HG03196 (cell line): ENCODE measurements around the gene IP6K1.
"Not testable (repeated sequence)": the region's sequence is repeated elsewhere in the genome, so short reads cannot be mapped to it uniquely, and the experiment has no call there.

Source experiments
- ATAC-seq: cut with Tn5 transposase; IDR thresholded peaks from one replicate; pipeline ENCODE4 v1.9.1; 2021; ENCODE audit not compliant: unreplicated experiment

The IP6K1 gene

GRCh38 chr3:49794431-49794830 is 8.1 kb upstream of the IP6K1 start:
- no peak for ATAC-seq

GRCh38 chr3:49793486-49794085 is 7.2 kb upstream of the IP6K1 start:
- no peak for ATAC-seq

- ATAC-seq, result no peak
These were observed 6.2 kb upstream of the IP6K1 start for GRCh38 chr3:49792371-49793150.

- ATAC-seq, result no peak
These were observed 5.2 kb upstream of the IP6K1 start for GRCh38 chr3:49791571-49791970.

- ATAC-seq, result no peak
These were observed 4.5 kb upstream of the IP6K1 start for GRCh38 chr3:49790626-49791411.

GRCh38 chr3:49788056-49788455 is 1.7 kb upstream of the IP6K1 start:
- ATAC-seq, result no peak

GRCh38 chr3:49787536-49787935 is 1.2 kb upstream of the IP6K1 start:
- ATAC-seq, result no peak

- ATAC-seq, result no peak
These were observed 781 bp upstream of the IP6K1 start for GRCh38 chr3:49787182-49787464.

GRCh38 chr3:49785565-49786356 is 581 bp downstream of the IP6K1 start:
- ATAC-seq, result peak; percentile 47

GRCh38 chr3:49782277-49782676 is 4.1 kb downstream of the IP6K1 start:
- not testable (repeated sequence) for ATAC-seq

GRCh38 chr3:49781415-49782199 is 4.7 kb downstream of the IP6K1 start:
- no peak for ATAC-seq

GRCh38 chr3:49780975-49781365 is 5.4 kb downstream of the IP6K1 start:
- ATAC-seq, result not testable (repeated sequence)

GRCh38 chr3:49780080-49780974 is 6.0 kb downstream of the IP6K1 start:
- ATAC-seq, result no peak

- no peak for ATAC-seq
These were observed 6.8 kb downstream of the IP6K1 start for GRCh38 chr3:49779358-49780079.

- not testable (repeated sequence) for ATAC-seq
These were observed 10.2 kb downstream of the IP6K1 start for GRCh38 chr3:49776101-49776500.

GRCh38 chr3:49775538-49775937 is 10.8 kb downstream of the IP6K1 start:
- ATAC-seq, result no peak

- ATAC-seq, result no peak
These were observed 13.6 kb downstream of the IP6K1 start for GRCh38 chr3:49772703-49773102.

GRCh38 chr3:49771340-49771938 is 14.9 kb downstream of the IP6K1 start:
- ATAC-seq, result no peak
